Activated gamma-delta T cell (primary cell): ENCODE data around the gene TEX51.

Source experiments
- DNase-seq: peaks from one replicate; lab custom pipeline; 2025; lab: John Stamatoyannopoulos, UW

TEX51 gene

DNA sequence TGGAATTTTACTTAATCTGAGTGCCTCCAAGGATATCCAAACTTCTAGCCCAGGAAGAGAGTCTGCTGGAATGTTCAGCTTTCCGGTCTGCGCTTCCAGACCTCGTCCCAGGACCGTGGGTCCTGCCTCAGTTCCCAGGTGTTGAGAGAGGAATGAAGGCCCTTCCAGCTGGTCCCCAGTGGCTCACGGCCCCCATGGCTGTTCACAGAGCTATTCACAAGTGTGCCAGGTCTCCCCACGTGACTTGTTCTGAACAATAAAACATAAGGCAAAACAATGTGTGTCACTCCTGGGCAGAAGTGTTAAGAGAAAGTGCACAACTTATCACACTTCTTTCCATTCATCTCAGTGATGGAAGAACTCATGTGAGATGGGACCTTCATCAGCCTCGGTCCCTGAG, 20.1 kb upstream of the TEX51 start:
- no peak for DNase-seq

- no peak for DNase-seq
Observed at GRCh38 chr2:126879348-126880298, 19.1 kb upstream of the TEX51 start.

DNA sequence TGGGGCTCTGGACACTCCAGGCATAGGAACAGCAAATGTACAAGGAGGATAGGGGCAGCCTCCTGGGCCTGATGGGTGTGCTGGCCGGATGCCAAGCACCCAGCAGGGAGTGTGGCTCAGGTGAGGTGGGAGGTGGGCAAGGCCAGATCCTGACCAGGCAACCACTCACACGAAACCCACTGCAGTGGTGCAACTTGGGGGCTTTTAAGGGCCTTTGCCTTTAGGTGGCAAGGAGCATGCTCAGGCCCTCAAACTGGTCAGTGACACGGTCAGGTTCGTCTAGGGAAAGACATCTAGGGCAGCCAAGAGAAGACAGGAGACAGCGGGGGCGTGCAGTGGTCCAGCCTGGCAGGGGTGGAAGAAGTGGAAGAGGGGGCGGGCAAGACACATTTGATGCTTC, 18.4 kb upstream of the TEX51 start:
- no peak for DNase-seq

- DNase-seq, result no peak
Observed at GRCh38 chr2:126880817-126881216, 17.9 kb upstream of the TEX51 start.

DNA sequence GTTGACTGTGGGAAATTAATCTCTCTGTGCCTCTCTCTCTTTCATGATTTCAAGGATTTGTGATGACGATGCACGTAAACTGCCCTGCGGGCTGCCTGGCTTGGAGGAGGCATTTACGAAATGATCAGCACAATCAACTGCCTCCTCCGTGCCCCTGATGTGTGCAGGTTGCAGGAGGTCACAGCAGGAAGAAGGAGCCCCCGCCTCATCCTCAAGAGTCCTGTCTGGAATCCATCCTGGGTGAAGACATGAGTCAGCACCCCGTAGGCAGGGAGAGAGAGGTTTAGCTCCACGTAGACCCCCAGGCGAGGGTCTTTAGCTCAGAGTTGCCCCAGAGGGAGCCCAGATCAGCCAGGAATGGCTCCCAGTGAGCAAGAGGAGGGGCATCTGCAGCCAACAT, 17.1 kb upstream of the TEX51 start:
- DNase-seq, result no peak

GRCh38 chr2:126882181-126882580, 16.5 kb upstream of the TEX51 start:
- DNase-seq, result no peak

DNA sequence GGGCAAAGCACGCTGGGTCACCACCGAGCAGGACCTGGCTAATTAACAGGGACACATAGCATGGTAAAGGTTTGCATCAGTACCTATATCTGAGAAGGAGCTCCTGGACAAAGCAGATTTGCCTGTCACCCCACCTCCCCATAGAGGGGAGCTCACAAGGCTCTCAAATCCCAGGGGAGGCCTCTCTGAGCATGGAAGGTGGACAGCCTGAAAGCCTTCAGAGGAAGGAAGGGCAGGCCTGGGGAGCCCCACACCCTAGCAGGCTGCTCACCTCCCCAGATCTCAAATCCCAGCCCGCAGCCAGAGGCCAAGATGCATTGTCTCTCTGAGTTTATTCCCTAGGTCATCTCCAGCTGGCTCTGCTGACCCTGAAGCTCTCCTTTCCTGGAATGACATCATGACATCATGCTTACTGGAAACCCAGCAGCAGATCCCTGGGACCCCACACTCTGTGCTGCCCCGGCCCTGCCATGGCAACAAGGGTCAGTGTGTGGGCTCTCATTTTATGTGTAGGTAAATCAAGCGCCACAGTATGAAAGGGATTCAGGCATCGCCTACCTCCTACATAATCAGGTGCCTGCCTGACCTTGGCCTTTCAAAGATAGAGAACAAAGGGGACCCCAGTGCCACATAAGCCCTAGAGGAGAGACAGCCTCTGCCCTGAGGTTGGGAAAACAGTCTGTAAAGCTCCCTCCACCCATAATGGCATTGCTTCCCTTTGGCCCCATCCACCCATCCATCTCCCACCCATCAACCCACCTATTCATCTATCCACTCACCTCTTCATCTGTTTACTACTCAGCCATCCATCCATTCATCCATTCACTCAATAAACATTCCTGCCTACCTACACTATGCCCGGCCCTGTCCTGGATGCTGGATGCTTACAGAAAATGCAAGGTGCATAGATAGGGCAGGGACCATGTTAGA, 15.7 kb upstream of the TEX51 start:
- no peak for DNase-seq

DNA sequence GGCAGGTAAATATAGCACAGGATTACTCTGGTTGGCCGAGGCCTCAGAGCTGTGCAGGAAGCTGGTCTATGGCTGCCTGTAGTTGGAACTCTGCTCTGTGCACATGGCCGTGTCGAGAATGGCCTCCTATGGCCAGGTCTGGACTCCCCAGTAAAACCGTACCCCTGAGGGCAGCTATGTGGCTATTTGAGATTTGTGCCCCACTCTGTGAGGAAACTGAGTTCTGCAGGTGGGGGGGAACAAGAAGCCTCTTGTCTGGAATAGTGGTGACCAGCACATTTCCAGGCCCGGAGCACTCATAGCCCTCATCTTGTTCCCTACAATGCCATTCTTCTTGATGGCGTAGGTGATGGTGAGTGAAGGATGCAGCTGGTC, 15.0 kb upstream of the TEX51 start:
- DNase-seq, result no peak

DNA sequence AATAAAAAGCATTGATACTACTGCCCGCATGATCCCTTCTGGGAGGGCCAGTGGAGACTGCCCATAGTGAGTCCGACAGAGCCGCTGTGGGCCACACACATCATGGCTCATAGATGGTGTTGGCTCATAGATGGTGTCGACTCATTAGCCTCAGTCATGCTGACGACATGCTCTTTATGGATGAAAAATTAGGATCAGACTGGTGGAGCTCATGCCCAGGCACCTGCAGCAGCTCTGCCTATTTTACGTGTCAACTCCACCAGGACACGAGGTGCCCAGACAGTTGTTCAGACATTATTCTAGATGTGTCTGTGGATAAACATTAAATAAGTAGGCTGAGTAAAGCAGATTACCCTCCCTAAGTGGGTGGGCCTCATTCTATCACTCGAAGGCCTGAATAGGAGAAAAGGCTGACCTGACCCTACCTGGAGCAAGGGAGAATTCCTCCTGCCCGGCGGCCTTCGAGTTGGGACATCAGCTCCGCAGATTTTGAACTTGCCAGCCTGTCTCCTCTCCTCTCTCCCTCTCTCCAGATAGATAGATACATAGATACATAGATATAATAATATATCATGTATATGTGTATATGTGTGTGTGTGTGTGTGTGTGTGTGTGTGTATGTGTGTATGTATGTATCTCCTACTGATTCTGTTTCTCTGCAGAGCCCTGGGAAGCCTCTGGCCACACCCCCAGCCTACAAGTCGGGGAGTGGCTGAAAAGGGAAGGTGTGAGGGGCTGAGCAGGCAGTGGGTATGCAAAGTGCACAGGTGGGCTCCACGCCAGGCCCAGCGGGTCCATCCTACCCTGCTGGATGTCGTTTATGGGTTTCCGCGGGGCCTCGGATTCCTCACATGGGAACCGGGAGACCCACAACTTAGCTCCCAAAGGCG, 13.6 kb upstream of the TEX51 start:
- no peak for DNase-seq

DNA sequence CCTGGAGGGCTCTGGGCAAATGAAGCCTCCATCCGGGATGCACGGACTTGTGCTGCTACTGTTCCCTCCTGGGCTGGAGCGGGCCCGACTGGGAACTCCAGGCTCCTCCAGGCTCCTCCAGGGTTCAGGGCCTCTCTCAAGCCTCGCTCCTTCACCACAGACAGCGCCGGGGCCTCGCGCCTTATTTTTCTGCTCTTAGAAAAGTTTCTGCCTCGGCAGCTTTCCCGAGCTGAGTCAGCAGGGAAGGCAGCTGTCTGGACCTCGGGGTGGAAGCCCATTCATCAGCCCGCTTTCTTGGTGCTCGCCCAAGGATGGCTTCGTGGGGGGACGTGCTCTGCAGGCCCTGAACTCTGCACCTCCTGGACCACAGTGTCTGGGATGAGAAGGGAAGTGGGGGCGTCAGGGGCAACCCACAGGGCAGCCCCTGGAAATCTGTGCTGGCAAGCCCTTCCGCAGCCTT, 12.9 kb upstream of the TEX51 start:
- DNase-seq, result no peak

DNA sequence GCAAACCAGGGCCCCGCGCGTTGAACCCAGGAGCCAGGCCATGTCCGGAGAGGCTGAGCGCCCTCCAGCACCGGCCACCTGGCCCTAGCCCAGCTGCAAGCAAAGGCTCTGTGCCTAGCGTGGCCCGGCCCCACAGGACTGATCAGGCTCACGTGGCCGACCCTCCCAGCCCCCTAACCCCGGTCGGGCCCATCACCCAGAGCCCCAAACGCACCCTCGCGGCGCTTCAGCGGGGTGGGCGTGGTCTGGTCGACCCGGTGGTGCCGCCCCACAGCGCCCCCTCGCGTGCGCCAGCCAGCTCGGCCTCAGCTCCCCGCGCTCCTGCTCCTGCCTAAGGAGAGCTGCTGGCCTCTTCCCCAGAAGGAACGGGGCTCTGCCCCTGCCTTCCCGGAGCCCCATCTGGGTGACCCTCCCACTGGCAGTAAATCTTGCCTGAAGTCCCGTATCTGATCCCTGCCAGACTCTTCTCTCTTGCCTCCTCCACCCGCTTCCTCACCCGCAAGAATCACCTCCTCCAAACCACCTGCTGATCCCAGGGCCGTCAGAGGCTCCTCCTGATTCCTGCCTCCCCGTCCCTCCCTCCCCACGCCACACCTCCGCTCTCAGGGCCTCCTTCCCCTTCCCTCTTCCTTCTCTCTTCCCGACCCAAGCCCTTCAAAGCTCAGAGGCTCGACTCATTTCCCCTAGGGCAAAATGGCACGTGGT, 12.3 kb upstream of the TEX51 start:
- DNase-seq, result no peak

GRCh38 chr2:126886916-126887280, 11.8 kb upstream of the TEX51 start:
- DNase-seq, result no peak

DNA sequence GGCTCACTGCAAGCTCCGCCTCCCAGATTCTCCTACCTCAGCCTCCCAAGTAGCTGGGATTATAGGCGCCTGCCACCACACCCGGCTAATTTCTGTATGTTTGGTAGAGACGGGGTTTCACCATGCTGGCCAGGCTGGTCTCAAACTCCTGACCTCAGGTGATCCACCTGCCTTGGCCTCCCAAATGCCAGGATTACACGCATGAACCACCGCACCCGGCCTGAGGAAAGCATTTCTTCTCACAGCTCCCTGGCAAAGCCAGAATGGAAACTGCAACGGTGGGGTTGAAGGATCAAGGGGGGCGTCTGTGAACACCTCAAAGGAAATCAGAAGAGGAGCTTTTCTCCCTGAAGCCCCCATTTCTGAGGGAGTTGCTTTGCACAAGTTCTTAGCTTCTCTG, 11.2 kb upstream of the TEX51 start:
- no peak for DNase-seq

DNA sequence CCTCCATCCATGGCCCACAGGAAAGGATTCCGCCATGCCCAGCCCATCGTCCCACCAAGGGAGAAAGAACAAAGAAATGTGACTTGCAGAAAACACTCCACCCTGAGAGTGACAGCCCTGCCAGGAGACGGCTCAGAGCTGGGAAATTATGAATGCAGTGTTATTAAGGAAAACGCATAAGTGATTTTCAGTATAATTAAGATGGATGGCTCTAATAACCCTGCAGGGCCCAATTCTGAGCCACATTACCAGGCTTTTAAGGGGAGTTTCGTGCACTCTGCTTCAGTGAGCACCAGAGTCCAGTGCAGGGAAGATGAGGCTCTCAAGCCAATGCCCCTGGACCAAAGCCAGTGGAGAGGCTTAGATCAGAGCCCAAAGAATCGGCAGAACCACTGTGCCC, 10.6 kb upstream of the TEX51 start:
- DNase-seq, result no peak

GRCh38 chr2:126889071-126889470, 9.6 kb upstream of the TEX51 start:
- DNase-seq, result no peak

DNA sequence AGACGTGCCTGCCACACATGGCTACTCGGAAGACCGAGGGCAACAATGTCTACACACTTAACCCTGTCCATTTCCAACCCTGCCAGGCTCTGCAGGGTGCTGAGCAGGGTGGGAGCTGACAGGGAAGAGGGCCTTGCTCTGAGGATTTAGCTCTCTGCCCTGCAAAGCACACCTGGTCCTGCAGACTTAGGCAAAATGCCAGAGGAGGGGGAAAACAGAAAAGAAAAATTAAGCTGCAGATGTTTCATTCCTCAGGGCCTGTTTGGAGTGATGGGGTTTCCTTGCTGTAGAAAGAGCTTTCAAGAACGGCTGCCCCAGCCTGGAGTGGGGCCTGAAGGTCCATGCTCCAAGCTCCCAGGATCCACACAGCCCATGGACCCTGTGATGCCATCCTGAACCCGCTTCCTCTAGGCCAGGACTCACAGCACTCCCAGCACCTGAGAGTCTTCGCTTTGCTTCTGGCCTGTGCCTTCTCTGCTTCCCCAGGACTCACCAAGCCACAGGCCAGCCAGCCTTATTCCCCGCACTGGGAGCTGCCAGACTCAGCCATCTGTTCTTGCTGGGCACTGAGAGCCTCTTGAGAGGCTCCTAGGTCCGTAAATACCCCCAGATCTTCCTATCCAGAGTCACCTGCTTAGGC, 9.1 kb upstream of the TEX51 start:
- DNase-seq, result no peak

- DNase-seq, result no peak
Observed at GRCh38 chr2:126890136-126890510, 8.6 kb upstream of the TEX51 start.

- no peak for DNase-seq
Observed at GRCh38 chr2:126890551-126891450, 7.9 kb upstream of the TEX51 start.

DNA sequence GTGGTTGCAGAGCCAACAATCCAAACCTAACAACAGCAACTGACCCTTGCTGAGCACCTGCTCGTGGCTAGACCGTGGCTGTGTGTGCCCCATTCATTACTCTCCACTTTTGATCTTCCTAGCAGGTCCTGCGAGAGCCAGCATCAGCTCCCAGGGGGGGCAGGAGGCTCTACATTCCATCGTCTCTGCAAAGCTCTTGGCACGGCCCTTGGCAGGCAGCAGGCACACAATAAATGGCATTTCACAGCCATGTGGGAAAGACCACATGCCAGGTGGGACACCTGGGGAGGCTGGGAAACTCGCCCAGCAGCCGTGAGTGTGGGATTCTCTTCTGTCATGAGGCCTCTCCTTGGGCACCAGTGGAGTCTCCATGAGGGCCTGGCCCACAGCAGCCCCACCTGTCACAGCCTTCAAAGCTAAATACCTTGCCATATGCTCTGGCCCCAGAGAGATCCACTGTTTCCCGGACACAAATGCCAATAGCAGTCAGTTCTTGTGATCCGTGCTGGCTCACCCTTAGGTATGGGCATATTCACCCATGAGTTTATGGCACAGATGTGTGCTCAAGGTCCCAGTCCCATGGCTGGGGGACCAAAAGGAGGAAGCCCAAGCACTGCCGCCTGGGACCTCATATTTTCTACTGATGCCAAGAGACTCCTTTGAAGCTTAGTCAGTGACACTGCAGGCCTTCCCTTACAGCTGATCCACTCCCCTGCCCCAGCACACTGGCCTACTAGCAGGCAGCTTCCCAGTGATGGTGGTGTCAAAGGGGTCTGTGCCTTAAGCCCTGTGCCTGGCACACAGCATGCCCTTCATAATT, 6.8 kb upstream of the TEX51 start:
- DNase-seq, result no peak
